Hepatocyte (in vitro differentiated cells): ENCODE results near the gene DVL1. TPM values are rescaled to one million over a fixed set of nuclear protein-coding genes. Genes with fewer than 3 reads are reported as not detected.

Experiments used
- DNase-seq: peaks from one replicate; pipeline ENCODE4 v3.0.0-alpha.2; 2016; ENCODE audit warnings: low spot score
- H2AFZ ChIP-seq: fragments of 200-600 bp; sonication (generic); 2 replicates; pipeline ENCODE4 v1.6.0; 2016; ENCODE audit warnings: antibody characterized with exemption, mild to moderate bottlenecking
- H3K27ac ChIP-seq: fragments of 200-600 bp; sonication (generic); 2 replicates; pipeline ENCODE4 v1.5.1; 2016; ENCODE audit warnings: mild to moderate bottlenecking
- H3K27me3 ChIP-seq: fragments of 200-600 bp; sonication (generic); 2 replicates; pipeline ENCODE4 v1.6.1; 2016
- H3K36me3 ChIP-seq: fragments of 200-600 bp; sonication (generic); replicated peaks from 2 replicates; pipeline ENCODE4 v1.5.1; 2016; ENCODE audit warnings: low read depth; ENCODE audit not compliant: insufficient read depth
- H3K4me1 ChIP-seq: fragments of 200-600 bp; sonication (generic); 2 replicates; pipeline ENCODE4 v1.5.1; 2016; ENCODE audit warnings: mild to moderate bottlenecking, moderate library complexity; ENCODE audit not compliant: insufficient read depth
- H3K4me2 ChIP-seq: fragments of 200-600 bp; sonication (generic); 2 replicates; pipeline ENCODE4 v1.6.0; 2016
- H3K4me3 ChIP-seq: fragments of 200-600 bp; sonication (generic); 2 replicates; pipeline ENCODE4 v1.5.1; 2016; ENCODE audit warnings: mild to moderate bottlenecking
- H3K79me2 ChIP-seq: fragments of 200-600 bp; sonication (generic); 2 replicates; pipeline ENCODE4 v1.6.0; 2017; ENCODE audit warnings: mild to moderate bottlenecking
- H3K9me2 ChIP-seq: fragments of 200-600 bp; sonication (generic); replicated peaks from 2 replicates; pipeline ENCODE4 v1.6.0; 2017; ENCODE audit warnings: mild to moderate bottlenecking; ENCODE audit not compliant: insufficient read depth
- H3K9me3 ChIP-seq: fragments of 200-600 bp; sonication (generic); 2 replicates; pipeline ENCODE4 v1.5.1; 2016; ENCODE audit warnings: low read depth, mild to moderate bottlenecking
- H4K20me1 ChIP-seq: fragments of 200-600 bp; sonication (generic); 2 replicates; pipeline ENCODE4 v1.6.0; 2016; ENCODE audit warnings: mild to moderate bottlenecking; ENCODE audit not compliant: insufficient read depth, poor library complexity, severe bottlenecking
- EZH2 ChIP-seq: fragments of 200-600 bp; sonication (generic); IDR thresholded peaks from 2 replicates; pipeline ENCODE4 v1.6.1; 2016; ENCODE audit warnings: antibody characterized with exemption, mild to moderate bottlenecking, borderline replicate concordance
- EZH2phosphoT487 ChIP-seq: fragments of 200-600 bp; sonication (generic); IDR thresholded peaks from one replicate; pipeline ENCODE4 v1.6.1; 2018; ENCODE audit warnings: antibody characterized with exemption, mild to moderate bottlenecking, low read depth, moderate library complexity; ENCODE audit not compliant: unreplicated experiment, severe bottlenecking
- WGBS: methylation state at CpG from one replicate; pipeline ENCODE4 v1.1.6; 2016; ENCODE audit warnings: low lambda C conversion rate; ENCODE audit errors: missing lambda C conversion rate; 5-methylcytosine and 5-hydroxymethylcytosine counted together
- polyA plus RNA-seq: library from polyadenylated mRNA; unstranded; fragments of >200 nt; fragmentation: Nextera tagmentation; extraction: Ambion mirVana; gene quantifications from 2 replicates; pipeline ENCODE4 v1.2.1, GENCODE V29; 2016
- total RNA-seq: library from RNA; depleted of rRNA; stranded (reverse); fragments of >200 nt; gene quantifications from 2 replicates; pipeline ENCODE4 v1.2.3, GENCODE V29; 2014
- TF ChIP-seq, protein P1 (sequence below): fragments of 200-600 bp; sonication (generic); IDR thresholded peaks from 2 replicates; pipeline ENCODE4 v1.5.1; 2016; ENCODE audit warnings: antibody characterized with exemption, mild to moderate bottlenecking; ENCODE audit not compliant: poor library complexity

Gene DVL1
- total and polyA plus RNA-seq, 2 experiments from 2014 or later: 49.1 to 61.6 TPM

- DNase-seq: no peak
- Histone ChIP-seq H3K36me3 (no peaks in the 10 kb centered on the region), H3K4me3 (peak overlapping the region; percentile 29), H3K9me3 (no peaks in the 10 kb centered on the region), H3K79me2 (peaks cover 63% of the 10 kb centered on the region), H3K9me2 (no peaks in the 10 kb centered on the region), H3K4me2 (peak overlapping the region; percentile 99), H3K4me1 (peaks cover 41% of the 10 kb centered on the region), H3K27me3 (no peaks in the 10 kb centered on the region), H2AFZ (no peak overlapping the region), H3K27ac (peak overlapping the region; percentile 93), H4K20me1 (peaks cover 27% of the 10 kb centered on the region)
- 50% methylated on average over 11 of the region's 11 CpGs for WGBS
- TF ChIP-seq, protein P1, sequence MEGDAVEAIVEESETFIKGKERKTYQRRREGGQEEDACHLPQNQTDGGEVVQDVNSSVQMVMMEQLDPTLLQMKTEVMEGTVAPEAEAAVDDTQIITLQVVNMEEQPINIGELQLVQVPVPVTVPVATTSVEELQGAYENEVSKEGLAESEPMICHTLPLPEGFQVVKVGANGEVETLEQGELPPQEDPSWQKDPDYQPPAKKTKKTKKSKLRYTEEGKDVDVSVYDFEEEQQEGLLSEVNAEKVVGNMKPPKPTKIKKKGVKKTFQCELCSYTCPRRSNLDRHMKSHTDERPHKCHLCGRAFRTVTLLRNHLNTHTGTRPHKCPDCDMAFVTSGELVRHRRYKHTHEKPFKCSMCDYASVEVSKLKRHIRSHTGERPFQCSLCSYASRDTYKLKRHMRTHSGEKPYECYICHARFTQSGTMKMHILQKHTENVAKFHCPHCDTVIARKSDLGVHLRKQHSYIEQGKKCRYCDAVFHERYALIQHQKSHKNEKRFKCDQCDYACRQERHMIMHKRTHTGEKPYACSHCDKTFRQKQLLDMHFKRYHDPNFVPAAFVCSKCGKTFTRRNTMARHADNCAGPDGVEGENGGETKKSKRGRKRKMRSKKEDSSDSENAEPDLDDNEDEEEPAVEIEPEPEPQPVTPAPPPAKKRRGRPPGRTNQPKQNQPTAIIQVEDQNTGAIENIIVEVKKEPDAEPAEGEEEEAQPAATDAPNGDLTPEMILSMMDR: no peak
- no peak for TF ChIP-seq EZH2
- no peak for TF ChIP-seq EZH2phosphoT487
Measured at GRCh38 chr1:1306070-1306660, 43.1 kb downstream of the DVL1 start.

- peak; percentile 90 for DNase-seq
Measured at GRCh38 chr1:1305300-1306069, 43.7 kb downstream of the DVL1 start.

GRCh38 chr1:1304331-1305299, 44.6 kb downstream of the DVL1 start:
- H3K9me2 ChIP-seq: no peaks in the 10 kb centered on the region
- DNase-seq: peak; percentile 89
- H3K4me3 ChIP-seq: peak overlapping the region; percentile 15
- H3K9me3 ChIP-seq: no peaks in the 10 kb centered on the region
- H2AFZ ChIP-seq: no peak overlapping the region
- peak overlapping the region; percentile 99 for H3K4me2 ChIP-seq
- H3K4me1 ChIP-seq: peaks cover 37% of the 10 kb centered on the region
- H3K27me3 ChIP-seq: no peaks in the 10 kb centered on the region
- H4K20me1 ChIP-seq: peaks cover 29% of the 10 kb centered on the region
- 30% methylated on average over 29 of the region's 29 CpGs for WGBS
- H3K27ac ChIP-seq: peak overlapping the region; percentile 93
- TF ChIP-seq, protein P1: no peak
- TF ChIP-seq EZH2phosphoT487 (no peak), EZH2 (no peak)
- H3K36me3 ChIP-seq: no peaks in the 10 kb centered on the region
- peaks cover 54% of the 10 kb centered on the region for H3K79me2 ChIP-seq

More at GRCh38 chr1:1305300-1306069, 43.7 kb downstream of the DVL1 start:
- H2AFZ ChIP-seq: no peak overlapping the region
- no peaks in the 10 kb centered on the region for H3K36me3 ChIP-seq
- no peak for TF ChIP-seq EZH2
- TF ChIP-seq, protein P1: peak; percentile 11
- TF ChIP-seq EZH2phosphoT487: no peak
- peaks cover 63% of the 10 kb centered on the region for H3K79me2 ChIP-seq
- H3K4me3 ChIP-seq: peak overlapping the region; percentile 29
- peak overlapping the region; percentile 99 for H3K4me2 ChIP-seq
- H3K27ac ChIP-seq: peak overlapping the region; percentile 93
- no peaks in the 10 kb centered on the region for H3K9me2 ChIP-seq
- H3K4me1 ChIP-seq: peaks cover 41% of the 10 kb centered on the region
- H3K9me3 ChIP-seq: no peaks in the 10 kb centered on the region
- no peaks in the 10 kb centered on the region for H3K27me3 ChIP-seq
- WGBS: 61% methylated on average over 14 of the region's 25 CpGs
- H4K20me1 ChIP-seq: peaks cover 27% of the 10 kb centered on the region
